ENCODE data around the gene ATP10A. TPM values are rescaled to one million over a fixed set of nuclear protein-coding genes. Genes with fewer than 3 reads are reported as not detected.

Gene ATP10A
- polyA plus RNA-seq, 1 donor from 2014 or later = not detected

GRCh38 chr15:25771338-25771706, 91.8 kb downstream of the ATP10A start:
- Histone ChIP-seq H2AFZ (ENCODE audit: low read depth, low read length) (no peak overlapping the region), H3K4me2 (ENCODE audit: low read length) (no peak overlapping the region), H3K27ac (ENCODE audit: low read length) (no peak overlapping the region)

GRCh38 chr15:25770618-25771337, 92.3 kb downstream of the ATP10A start:
- H3K4me2 ChIP-seq (ENCODE audit: low read length) = no peak overlapping the region
- H3K4me3 ChIP-seq (ENCODE audit: low read length) = no peak overlapping the region
- no peaks in the 10 kb centered on the region for H3K9me3 ChIP-seq (ENCODE audit: low read length)
- no peaks in the 10 kb centered on the region for H3K36me3 ChIP-seq (ENCODE audit: insufficient read depth, low read length)
- no peak overlapping the region for H3K9ac ChIP-seq (ENCODE audit: low read length)
- no peaks in the 10 kb centered on the region for H3F3A ChIP-seq (ENCODE audit: insufficient read depth, low read length, poor library complexity, severe bottlenecking)
- no peak overlapping the region for H3K27ac ChIP-seq (ENCODE audit: low read length)
- no peaks in the 10 kb centered on the region for H3K9me2 ChIP-seq (ENCODE audit: insufficient read depth, low read length)
- no peak overlapping the region for H2AFZ ChIP-seq (ENCODE audit: low read depth, low read length)
- no peaks in the 10 kb centered on the region for H3K79me2 ChIP-seq (replicated peaks; ENCODE audit: insufficient read depth, low read length)
- no peaks in the 10 kb centered on the region for H4K20me1 ChIP-seq (ENCODE audit: insufficient read depth)
- TF ChIP-seq, protein P1, sequence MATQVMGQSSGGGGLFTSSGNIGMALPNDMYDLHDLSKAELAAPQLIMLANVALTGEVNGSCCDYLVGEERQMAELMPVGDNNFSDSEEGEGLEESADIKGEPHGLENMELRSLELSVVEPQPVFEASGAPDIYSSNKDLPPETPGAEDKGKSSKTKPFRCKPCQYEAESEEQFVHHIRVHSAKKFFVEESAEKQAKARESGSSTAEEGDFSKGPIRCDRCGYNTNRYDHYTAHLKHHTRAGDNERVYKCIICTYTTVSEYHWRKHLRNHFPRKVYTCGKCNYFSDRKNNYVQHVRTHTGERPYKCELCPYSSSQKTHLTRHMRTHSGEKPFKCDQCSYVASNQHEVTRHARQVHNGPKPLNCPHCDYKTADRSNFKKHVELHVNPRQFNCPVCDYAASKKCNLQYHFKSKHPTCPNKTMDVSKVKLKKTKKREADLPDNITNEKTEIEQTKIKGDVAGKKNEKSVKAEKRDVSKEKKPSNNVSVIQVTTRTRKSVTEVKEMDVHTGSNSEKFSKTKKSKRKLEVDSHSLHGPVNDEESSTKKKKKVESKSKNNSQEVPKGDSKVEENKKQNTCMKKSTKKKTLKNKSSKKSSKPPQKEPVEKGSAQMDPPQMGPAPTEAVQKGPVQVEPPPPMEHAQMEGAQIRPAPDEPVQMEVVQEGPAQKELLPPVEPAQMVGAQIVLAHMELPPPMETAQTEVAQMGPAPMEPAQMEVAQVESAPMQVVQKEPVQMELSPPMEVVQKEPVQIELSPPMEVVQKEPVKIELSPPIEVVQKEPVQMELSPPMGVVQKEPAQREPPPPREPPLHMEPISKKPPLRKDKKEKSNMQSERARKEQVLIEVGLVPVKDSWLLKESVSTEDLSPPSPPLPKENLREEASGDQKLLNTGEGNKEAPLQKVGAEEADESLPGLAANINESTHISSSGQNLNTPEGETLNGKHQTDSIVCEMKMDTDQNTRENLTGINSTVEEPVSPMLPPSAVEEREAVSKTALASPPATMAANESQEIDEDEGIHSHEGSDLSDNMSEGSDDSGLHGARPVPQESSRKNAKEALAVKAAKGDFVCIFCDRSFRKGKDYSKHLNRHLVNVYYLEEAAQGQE (IDR thresholded peaks at IDR 0.05; ENCODE audit: borderline replicate concordance) = no peak
- TF ChIP-seq TAF1 (IDR thresholded peaks at IDR 0.05; ENCODE audit: low read depth) (no peak), SMC3 (conservative IDR thresholded peaks at IDR 0.05; ENCODE audit: poor library complexity) (no peak), MXI1 (conservative IDR thresholded peaks at IDR 0.05; ENCODE audit: poor library complexity, severe bottlenecking) (no peak), POLR2AphosphoS5 (IDR thresholded peaks at IDR 0.05) (no peak), EP300 (conservative IDR thresholded peaks at IDR 0.05; ENCODE audit: poor library complexity, severe bottlenecking) (no peak), RAD21 (conservative IDR thresholded peaks at IDR 0.05) (no peak), EZH2 (IDR thresholded peaks at IDR 0.05; ENCODE audit: borderline replicate concordance, insufficient read depth, low read length, poor library complexity, severe bottlenecking) (no peak)
- TF ChIP-seq, protein P2, sequence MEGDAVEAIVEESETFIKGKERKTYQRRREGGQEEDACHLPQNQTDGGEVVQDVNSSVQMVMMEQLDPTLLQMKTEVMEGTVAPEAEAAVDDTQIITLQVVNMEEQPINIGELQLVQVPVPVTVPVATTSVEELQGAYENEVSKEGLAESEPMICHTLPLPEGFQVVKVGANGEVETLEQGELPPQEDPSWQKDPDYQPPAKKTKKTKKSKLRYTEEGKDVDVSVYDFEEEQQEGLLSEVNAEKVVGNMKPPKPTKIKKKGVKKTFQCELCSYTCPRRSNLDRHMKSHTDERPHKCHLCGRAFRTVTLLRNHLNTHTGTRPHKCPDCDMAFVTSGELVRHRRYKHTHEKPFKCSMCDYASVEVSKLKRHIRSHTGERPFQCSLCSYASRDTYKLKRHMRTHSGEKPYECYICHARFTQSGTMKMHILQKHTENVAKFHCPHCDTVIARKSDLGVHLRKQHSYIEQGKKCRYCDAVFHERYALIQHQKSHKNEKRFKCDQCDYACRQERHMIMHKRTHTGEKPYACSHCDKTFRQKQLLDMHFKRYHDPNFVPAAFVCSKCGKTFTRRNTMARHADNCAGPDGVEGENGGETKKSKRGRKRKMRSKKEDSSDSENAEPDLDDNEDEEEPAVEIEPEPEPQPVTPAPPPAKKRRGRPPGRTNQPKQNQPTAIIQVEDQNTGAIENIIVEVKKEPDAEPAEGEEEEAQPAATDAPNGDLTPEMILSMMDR (IDR thresholded peaks at IDR 0.05; ENCODE audit: poor library complexity, severe bottlenecking) = no peak
- H3K27me3 ChIP-seq (ENCODE audit: insufficient read depth, low read depth, low read length) = no peaks in the 10 kb centered on the region

More at GRCh38 chr15:25771338-25771706, 91.8 kb downstream of the ATP10A start:
- no peak overlapping the region for H3K9ac ChIP-seq (ENCODE audit: low read length)
- H4K20me1 ChIP-seq (ENCODE audit: insufficient read depth) = no peaks in the 10 kb centered on the region
- H3K9me2 ChIP-seq (ENCODE audit: insufficient read depth, low read length) = no peaks in the 10 kb centered on the region
- TF ChIP-seq POLR2AphosphoS5 (IDR thresholded peaks at IDR 0.05) (no peak), RAD21 (conservative IDR thresholded peaks at IDR 0.05) (no peak), EP300 (conservative IDR thresholded peaks at IDR 0.05; ENCODE audit: poor library complexity, severe bottlenecking) (no peak)
- H3K27me3 ChIP-seq (ENCODE audit: insufficient read depth, low read depth, low read length) = no peaks in the 10 kb centered on the region
- no peaks in the 10 kb centered on the region for H3K9me3 ChIP-seq (ENCODE audit: low read length)
- H3K4me3 ChIP-seq (ENCODE audit: low read length) = no peak overlapping the region
- H3F3A ChIP-seq (ENCODE audit: insufficient read depth, low read length, poor library complexity, severe bottlenecking) = no peaks in the 10 kb centered on the region
- no peaks in the 10 kb centered on the region for H3K36me3 ChIP-seq (ENCODE audit: insufficient read depth, low read length)
- no peaks in the 10 kb centered on the region for H3K79me2 ChIP-seq (replicated peaks; ENCODE audit: insufficient read depth, low read length)

All from neural cell (in vitro differentiated cells).